ENCODE data around the gene FERMT3. TPM values are rescaled to one million over a fixed set of nuclear protein-coding genes. Genes with fewer than 3 reads are reported as not detected.

The FERMT3 gene
- total and polyA plus RNA-seq, 2 of the 13 experiments (the other 11 are each of a cell fraction or from before 2014, with no cell fraction given), result 0.29 TPM; not detected in 1

DNA sequence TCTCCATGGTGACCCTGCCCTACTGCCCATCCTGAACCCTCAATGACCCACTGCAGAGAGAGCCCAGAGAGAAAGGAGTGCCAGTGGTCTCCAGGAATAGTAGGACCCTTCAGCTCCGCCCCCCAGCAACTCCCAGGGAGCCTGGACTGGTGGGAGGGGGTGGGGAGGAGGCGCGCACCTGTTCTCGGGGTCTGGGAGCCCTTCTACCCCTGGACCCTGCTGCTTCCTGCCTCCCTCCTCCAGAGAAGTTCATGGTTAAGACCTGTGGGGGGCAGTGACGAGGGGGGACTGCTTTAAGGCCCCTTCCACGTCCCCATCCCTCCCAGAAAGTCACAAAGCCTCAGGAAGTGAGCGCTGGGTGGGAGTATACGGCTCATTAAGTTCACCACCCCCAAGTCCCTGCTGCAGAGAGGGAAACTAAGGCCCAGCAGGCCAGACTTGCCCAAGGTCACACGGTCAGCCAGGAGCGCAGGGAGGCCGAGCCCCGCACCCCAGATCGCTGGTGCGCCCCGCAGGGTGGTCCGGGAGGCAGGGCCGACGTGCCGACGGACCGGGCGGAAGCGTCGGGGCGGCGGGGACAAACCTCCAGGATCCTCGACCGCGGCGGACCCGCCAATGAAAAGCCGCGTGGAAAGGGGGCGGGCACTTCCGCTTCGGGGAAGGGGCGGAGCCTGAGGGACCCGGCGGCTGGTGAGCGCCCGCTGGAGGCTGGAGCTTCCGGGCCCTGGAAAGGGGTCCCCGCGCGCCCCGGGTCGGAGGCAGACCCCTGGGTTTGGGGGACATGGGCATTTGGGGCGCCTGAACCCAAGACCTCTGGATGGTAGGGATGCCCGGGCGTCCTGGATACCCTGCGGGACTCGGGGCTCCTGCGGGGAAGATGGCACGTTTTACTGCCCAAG, 19.3 kb downstream of the FERMT3 start, which contains the start of the genes NUDT22 and TRPT1 (continued):
- TF ChIP-seq, protein P1, sequence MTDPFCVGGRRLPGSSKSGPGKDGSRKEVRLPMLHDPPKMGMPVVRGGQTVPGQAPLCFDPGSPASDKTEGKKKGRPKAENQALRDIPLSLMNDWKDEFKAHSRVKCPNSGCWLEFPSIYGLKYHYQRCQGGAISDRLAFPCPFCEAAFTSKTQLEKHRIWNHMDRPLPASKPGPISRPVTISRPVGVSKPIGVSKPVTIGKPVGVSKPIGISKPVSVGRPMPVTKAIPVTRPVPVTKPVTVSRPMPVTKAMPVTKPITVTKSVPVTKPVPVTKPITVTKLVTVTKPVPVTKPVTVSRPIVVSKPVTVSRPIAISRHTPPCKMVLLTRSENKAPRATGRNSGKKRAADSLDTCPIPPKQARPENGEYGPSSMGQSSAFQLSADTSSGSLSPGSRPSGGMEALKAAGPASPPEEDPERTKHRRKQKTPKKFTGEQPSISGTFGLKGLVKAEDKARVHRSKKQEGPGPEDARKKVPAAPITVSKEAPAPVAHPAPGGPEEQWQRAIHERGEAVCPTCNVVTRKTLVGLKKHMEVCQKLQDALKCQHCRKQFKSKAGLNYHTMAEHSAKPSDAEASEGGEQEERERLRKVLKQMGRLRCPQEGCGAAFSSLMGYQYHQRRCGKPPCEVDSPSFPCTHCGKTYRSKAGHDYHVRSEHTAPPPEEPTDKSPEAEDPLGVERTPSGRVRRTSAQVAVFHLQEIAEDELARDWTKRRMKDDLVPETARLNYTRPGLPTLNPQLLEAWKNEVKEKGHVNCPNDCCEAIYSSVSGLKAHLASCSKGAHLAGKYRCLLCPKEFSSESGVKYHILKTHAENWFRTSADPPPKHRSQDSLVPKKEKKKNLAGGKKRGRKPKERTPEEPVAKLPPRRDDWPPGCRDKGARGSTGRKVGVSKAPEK (CRISPR knock-in tag; IDR thresholded peaks at IDR 0.05; ENCODE audit: borderline replicate concordance), result no peak
- TF ChIP-seq, protein P2, sequence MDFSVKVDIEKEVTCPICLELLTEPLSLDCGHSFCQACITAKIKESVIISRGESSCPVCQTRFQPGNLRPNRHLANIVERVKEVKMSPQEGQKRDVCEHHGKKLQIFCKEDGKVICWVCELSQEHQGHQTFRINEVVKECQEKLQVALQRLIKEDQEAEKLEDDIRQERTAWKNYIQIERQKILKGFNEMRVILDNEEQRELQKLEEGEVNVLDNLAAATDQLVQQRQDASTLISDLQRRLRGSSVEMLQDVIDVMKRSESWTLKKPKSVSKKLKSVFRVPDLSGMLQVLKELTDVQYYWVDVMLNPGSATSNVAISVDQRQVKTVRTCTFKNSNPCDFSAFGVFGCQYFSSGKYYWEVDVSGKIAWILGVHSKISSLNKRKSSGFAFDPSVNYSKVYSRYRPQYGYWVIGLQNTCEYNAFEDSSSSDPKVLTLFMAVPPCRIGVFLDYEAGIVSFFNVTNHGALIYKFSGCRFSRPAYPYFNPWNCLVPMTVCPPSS (IDR thresholded peaks at IDR 0.05), result no peak
- TF ChIP-seq PHF5A (CRISPR knock-in tag; IDR thresholded peaks at IDR 0.05; ENCODE audit: low read depth, unreplicated experiment), result no peak
- peak; percentile 41; the same call in 1 of the 2 replicates for TF ChIP-seq ZNF776 (CRISPR knock-in tag; IDR thresholded peaks at IDR 0.05)
- TF ChIP-seq, protein P3, sequence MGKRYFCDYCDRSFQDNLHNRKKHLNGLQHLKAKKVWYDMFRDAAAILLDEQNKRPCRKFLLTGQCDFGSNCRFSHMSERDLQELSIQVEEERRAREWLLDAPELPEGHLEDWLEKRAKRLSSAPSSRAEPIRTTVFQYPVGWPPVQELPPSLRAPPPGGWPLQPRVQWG (CRISPR knock-in tag; IDR thresholded peaks at IDR 0.05; ENCODE audit: borderline replicate concordance, low read depth), result no peak
- TF ChIP-seq, protein P4, sequence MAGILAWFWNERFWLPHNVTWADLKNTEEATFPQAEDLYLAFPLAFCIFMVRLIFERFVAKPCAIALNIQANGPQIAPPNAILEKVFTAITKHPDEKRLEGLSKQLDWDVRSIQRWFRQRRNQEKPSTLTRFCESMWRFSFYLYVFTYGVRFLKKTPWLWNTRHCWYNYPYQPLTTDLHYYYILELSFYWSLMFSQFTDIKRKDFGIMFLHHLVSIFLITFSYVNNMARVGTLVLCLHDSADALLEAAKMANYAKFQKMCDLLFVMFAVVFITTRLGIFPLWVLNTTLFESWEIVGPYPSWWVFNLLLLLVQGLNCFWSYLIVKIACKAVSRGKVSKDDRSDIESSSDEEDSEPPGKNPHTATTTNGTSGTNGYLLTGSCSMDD (CRISPR knock-in tag; IDR thresholded peaks at IDR 0.05), result no peak
- TF ChIP-seq, protein P5, sequence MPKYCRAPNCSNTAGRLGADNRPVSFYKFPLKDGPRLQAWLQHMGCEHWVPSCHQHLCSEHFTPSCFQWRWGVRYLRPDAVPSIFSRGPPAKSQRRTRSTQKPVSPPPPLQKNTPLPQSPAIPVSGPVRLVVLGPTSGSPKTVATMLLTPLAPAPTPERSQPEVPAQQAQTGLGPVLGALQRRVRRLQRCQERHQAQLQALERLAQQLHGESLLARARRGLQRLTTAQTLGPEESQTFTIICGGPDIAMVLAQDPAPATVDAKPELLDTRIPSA (CRISPR knock-in tag; IDR thresholded peaks at IDR 0.05; ENCODE audit: borderline replicate concordance), result peak; percentile 93; the same call in 1 of the 2 replicates
- 0 out of 2 replicates have a peak, but pooled peaks have one; percentile 26 for TF ChIP-seq ZNF143 (CRISPR knock-in tag; IDR thresholded peaks at IDR 0.05)
- TF ChIP-seq, protein P6, sequence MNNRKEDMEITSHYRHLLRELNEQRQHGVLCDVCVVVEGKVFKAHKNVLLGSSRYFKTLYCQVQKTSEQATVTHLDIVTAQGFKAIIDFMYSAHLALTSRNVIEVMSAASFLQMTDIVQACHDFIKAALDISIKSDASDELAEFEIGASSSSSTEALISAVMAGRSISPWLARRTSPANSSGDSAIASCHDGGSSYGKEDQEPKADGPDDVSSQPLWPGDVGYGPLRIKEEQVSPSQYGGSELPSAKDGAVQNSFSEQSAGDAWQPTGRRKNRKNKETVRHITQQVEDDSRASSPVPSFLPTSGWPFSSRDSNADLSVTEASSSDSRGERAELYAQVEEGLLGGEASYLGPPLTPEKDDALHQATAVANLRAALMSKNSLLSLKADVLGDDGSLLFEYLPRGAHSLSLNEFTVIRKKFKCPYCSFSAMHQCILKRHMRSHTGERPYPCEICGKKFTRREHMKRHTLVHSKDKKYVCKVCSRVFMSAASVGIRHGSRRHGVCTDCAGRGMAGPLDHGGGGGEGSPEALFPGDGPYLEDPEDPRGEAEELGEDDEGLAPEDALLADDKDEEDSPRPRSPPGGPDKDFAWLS (CRISPR knock-in tag; IDR thresholded peaks at IDR 0.05; ENCODE audit: borderline replicate concordance), result 0 out of 2 replicates have a peak, but pooled peaks have one; percentile 68
- no peak for TF ChIP-seq ZNF20 (CRISPR knock-in tag; IDR thresholded peaks at IDR 0.05)
- TF ChIP-seq HNF4G (IDR thresholded peaks at IDR 0.05; ENCODE audit: borderline replicate concordance, low read depth, low read length), result no peak
- TF ChIP-seq HNF4G (CRISPR knock-in tag; IDR thresholded peaks at IDR 0.05; ENCODE audit: borderline replicate concordance, low read depth), result no peak
- 0 out of 2 replicates have a peak, but pooled peaks have one; percentile 30 for TF ChIP-seq ZNF678 (CRISPR knock-in tag; IDR thresholded peaks at IDR 0.05)
- TF ChIP-seq SRY (CRISPR knock-in tag; IDR thresholded peaks at IDR 0.05), result no peak; the same call in 1 of the 2 replicates
